HL-60 (cell line): ENCODE data around the gene HEPN1.

Experiments used
- DNase-seq, 2 experiments: peaks; one replicate each; pipeline ENCODE4 v3.0.0-alpha.2; 2010 to 2020; ENCODE audit warnings: low read depth in 1 of 2, low spot score in 1 of 2
- H3K27ac ChIP-seq: fragments of 250-450 bp; sonication (Bioruptor Pico); replicated peaks from 2 replicates; pipeline ENCODE4 v1.5.1; 2020; ENCODE audit warnings: mild to moderate bottlenecking, moderate library complexity
- H3K27me3 ChIP-seq: fragments of 250-450 bp; sonication (Bioruptor Pico); 2 replicates; pipeline ENCODE4 v1.5.1; 2021; ENCODE audit warnings: mild to moderate bottlenecking, moderate library complexity; ENCODE audit not compliant: insufficient read depth, poor library complexity, severe bottlenecking
- H3K4me3 ChIP-seq: replicated peaks from 2 replicates; pipeline ENCODE4 v1.5.1; 2011; ENCODE audit warnings: mild to moderate bottlenecking, control low read depth, low read length; ENCODE audit not compliant: insufficient read depth
- GABPA ChIP-seq: IDR thresholded peaks from 2 replicates; pipeline ENCODE4 v1.6.1; 2012; ENCODE audit warnings: low read depth
- POLR2AphosphoS5 ChIP-seq: IDR thresholded peaks from 2 replicates; pipeline ENCODE4 v1.6.1; 2012; ENCODE audit warnings: low read depth
- SPI1 ChIP-seq: IDR thresholded peaks from 2 replicates; pipeline ENCODE4 v1.6.1; 2012; ENCODE audit warnings: low read depth, mild to moderate bottlenecking, borderline replicate concordance
- TF ChIP-seq, protein P1 (sequence below): IDR thresholded peaks from one replicate; pipeline ENCODE4 v1.5.1; 2011; ENCODE audit warnings: low read length, control low read depth, inconsistent platforms; ENCODE audit not compliant: insufficient read depth
- TF ChIP-seq, protein P2 (sequence below): IDR thresholded peaks from 2 replicates; pipeline ENCODE4 v1.6.1; 2012; ENCODE audit warnings: low read depth; ENCODE audit not compliant: insufficient replicate concordance

HEPN1 gene

DNA sequence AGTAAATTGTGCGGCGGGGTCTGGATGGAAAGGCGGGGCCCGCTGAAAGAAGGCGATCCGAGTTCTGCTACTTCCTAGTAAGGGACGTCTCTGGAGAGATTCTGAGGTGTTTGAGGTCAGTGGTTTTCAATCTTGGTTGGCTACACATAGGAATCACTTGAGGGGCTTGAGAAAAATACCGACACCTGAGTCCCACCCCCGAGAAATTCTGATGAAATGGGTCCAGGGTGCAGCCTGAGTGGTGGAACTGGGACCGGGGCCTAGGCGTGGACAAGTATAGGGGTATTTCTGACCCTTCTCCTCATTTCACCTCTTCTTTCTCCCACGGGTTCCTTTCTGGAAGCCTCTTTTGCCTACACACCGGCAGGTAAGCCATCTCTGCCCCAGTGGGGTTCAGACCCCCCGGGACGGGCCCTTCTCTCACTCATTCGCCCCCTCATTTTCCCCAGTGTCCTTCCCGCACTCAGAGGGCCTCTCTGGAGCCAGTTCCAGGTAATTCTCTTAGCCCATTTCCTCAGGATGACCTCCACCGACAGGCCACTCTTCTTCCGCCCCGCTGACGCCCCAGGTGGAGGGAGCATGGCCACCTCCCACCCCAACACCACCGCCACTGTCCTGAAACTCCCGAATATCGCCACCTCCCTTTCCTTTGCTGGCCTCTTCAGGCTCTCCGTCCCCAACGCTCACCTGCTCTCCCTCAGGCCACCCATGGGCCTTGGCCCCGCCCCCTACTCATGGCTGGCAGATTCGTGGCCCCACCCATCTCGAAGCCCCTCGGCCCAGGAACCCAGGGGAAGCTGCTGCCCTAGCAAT, 42.0 kb upstream of the HEPN1 start:
- no peak overlapping the region for H3K27ac ChIP-seq

DNA sequence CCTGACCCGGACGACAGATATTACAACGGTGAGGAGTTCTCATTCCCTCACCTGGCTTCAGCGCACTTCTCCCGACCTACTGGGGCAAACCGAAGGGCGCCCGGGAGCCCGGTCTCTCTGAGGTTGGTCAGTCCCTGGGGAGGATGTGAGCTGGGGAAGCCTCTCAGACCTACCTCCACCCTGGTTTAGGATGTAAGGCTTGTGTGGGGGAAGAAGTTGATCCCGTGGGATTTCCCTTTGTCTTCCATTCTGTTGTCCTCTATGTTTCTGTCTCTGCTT, 41.5 kb upstream of the HEPN1 start:
- no peak overlapping the region for H3K4me3 ChIP-seq
- TF ChIP-seq, protein P1, sequence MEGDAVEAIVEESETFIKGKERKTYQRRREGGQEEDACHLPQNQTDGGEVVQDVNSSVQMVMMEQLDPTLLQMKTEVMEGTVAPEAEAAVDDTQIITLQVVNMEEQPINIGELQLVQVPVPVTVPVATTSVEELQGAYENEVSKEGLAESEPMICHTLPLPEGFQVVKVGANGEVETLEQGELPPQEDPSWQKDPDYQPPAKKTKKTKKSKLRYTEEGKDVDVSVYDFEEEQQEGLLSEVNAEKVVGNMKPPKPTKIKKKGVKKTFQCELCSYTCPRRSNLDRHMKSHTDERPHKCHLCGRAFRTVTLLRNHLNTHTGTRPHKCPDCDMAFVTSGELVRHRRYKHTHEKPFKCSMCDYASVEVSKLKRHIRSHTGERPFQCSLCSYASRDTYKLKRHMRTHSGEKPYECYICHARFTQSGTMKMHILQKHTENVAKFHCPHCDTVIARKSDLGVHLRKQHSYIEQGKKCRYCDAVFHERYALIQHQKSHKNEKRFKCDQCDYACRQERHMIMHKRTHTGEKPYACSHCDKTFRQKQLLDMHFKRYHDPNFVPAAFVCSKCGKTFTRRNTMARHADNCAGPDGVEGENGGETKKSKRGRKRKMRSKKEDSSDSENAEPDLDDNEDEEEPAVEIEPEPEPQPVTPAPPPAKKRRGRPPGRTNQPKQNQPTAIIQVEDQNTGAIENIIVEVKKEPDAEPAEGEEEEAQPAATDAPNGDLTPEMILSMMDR: no peak
- TF ChIP-seq, protein P2, sequence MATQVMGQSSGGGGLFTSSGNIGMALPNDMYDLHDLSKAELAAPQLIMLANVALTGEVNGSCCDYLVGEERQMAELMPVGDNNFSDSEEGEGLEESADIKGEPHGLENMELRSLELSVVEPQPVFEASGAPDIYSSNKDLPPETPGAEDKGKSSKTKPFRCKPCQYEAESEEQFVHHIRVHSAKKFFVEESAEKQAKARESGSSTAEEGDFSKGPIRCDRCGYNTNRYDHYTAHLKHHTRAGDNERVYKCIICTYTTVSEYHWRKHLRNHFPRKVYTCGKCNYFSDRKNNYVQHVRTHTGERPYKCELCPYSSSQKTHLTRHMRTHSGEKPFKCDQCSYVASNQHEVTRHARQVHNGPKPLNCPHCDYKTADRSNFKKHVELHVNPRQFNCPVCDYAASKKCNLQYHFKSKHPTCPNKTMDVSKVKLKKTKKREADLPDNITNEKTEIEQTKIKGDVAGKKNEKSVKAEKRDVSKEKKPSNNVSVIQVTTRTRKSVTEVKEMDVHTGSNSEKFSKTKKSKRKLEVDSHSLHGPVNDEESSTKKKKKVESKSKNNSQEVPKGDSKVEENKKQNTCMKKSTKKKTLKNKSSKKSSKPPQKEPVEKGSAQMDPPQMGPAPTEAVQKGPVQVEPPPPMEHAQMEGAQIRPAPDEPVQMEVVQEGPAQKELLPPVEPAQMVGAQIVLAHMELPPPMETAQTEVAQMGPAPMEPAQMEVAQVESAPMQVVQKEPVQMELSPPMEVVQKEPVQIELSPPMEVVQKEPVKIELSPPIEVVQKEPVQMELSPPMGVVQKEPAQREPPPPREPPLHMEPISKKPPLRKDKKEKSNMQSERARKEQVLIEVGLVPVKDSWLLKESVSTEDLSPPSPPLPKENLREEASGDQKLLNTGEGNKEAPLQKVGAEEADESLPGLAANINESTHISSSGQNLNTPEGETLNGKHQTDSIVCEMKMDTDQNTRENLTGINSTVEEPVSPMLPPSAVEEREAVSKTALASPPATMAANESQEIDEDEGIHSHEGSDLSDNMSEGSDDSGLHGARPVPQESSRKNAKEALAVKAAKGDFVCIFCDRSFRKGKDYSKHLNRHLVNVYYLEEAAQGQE: no peak
- TF ChIP-seq GABPA (no peak), SPI1 (no peak), POLR2AphosphoS5 (no peak)
- no peak overlapping the region for H3K27ac ChIP-seq
- peaks cover 7% of the 10 kb centered on the region for H3K27me3 ChIP-seq
- DNase-seq: no peak

More for the DNA sequence above, 42.0 kb upstream of the HEPN1 start:
- peak overlapping the region; percentile 42; the same call in 1 of the 2 replicates for H3K4me3 ChIP-seq
- no peak for TF ChIP-seq SPI1
- TF ChIP-seq, protein P2: no peak
- TF ChIP-seq GABPA: no peak
- TF ChIP-seq POLR2AphosphoS5: no peak
- TF ChIP-seq, protein P1: no peak
- DNase-seq: no peak
- peaks cover 7% of the 10 kb centered on the region for H3K27me3 ChIP-seq

DNA sequence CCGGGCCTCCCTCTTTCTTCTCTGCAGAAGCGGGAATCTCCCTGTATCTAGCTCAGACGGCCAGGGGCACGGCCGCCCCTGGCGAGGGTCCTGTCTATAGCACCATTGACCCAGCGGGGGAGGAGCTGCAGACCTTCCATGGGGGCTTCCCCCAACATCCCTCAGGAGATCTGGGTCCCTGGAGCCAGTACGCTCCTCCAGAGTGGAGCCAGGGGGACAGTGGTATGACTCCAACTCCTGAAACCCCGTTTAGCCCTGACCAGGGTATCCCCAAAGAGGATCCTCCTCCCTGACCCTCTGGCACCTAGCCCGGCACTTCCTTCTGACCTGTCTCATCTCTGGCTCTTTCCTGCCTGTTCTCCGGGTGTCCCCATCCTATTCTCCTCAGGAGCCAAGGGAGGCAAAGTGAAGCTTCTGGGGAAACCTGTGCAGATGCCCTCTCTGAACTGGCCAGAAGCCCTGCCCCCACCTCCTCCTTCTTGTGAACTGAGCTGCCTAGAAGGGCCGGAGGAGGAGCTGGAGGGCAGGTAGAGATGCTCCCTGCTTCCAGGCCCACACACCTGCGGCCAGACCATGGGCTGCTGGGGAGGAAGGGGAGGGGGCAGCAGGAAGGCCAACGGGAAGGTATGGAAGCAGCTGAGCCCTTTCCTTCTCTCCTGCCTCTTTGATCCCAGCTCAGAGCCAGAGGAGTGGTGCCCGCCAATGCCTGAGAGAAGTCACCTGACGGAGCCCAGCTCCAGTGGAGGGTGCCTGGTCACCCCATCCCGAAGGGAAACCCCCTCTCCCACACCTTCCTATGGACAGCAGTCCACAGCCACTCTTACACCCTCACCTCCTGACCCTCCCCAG, 40.9 kb upstream of the HEPN1 start:
- no peak for DNase-seq
- H3K27me3 ChIP-seq: peaks cover 7% of the 10 kb centered on the region
- TF ChIP-seq SPI1: no peak
- TF ChIP-seq, protein P2: no peak
- TF ChIP-seq, protein P1: no peak
- TF ChIP-seq GABPA: no peak
- TF ChIP-seq POLR2AphosphoS5: no peak
- H3K4me3 ChIP-seq: no peak overlapping the region
- H3K27ac ChIP-seq: no peak overlapping the region
